HG03159 (cell line): ENCODE measurements around the gene ZNG1F.
A peak's percentile ranks its signal among the peaks of the same experiment; 100 is the strongest.
"Not testable (repeated sequence)": the region's sequence is repeated elsewhere in the genome, so short reads cannot be mapped to it uniquely, and the experiment has no call there.

Experiments used
- ATAC-seq: cut with Tn5 transposase; IDR thresholded peaks from one replicate; pipeline ENCODE4 v1.9.1; 2021; ENCODE audit warnings: mild to moderate bottlenecking, moderate library complexity; ENCODE audit not compliant: unreplicated experiment

The ZNG1F gene

GRCh38 chr9:41189217-41189616 is at the start of gene ZNG1F:
Gene ZNG1F (minus strand): TSS chr9:41189317. CDS start chr9:41189258, 59 bp downstream.
- not testable (repeated sequence) for ATAC-seq

GRCh38 chr9:41237110-41237749 is 48.1 kb upstream of the ZNG1F start:
- not testable (repeated sequence) for ATAC-seq

- not testable (repeated sequence) for ATAC-seq
Measured at GRCh38 chr9:41236486-41237109, 47.5 kb upstream of the ZNG1F start.

- ATAC-seq = peak; percentile 100
Measured at GRCh38 chr9:41234811-41235805, 46.0 kb upstream of the ZNG1F start.

- ATAC-seq = peak; percentile 9
Measured at GRCh38 chr9:41234221-41234620, 45.1 kb upstream of the ZNG1F start.

GRCh38 chr9:41232326-41232725 is 43.2 kb upstream of the ZNG1F start:
- not testable (repeated sequence) for ATAC-seq

GRCh38 chr9:41230418-41230817 is 41.3 kb upstream of the ZNG1F start:
- ATAC-seq = not testable (repeated sequence)

- ATAC-seq = no peak
Measured at GRCh38 chr9:41229408-41230401, 40.6 kb upstream of the ZNG1F start.

- not testable (repeated sequence) for ATAC-seq
Measured at GRCh38 chr9:41219831-41220230, 30.7 kb upstream of the ZNG1F start.

GRCh38 chr9:41188439-41188838 is 678 bp downstream of the ZNG1F start:
- not testable (repeated sequence) for ATAC-seq

- not testable (repeated sequence) for ATAC-seq
Measured at GRCh38 chr9:41174994-41175393, 14.1 kb downstream of the ZNG1F start.

GRCh38 chr9:41150116-41150515 is 39.0 kb downstream of the ZNG1F start:
- ATAC-seq = not testable (repeated sequence)

- ATAC-seq = not testable (repeated sequence)
Measured at GRCh38 chr9:41141878-41142277, 47.2 kb downstream of the ZNG1F start.

GRCh38 chr9:41128581-41128980 is 60.5 kb downstream of the ZNG1F start, which contains the start of gene FOXD4L6:
Gene FOXD4L6 (minus strand): TSS chr9:41128681. CDS start chr9:41128383, 298 bp downstream.
- not testable (repeated sequence) for ATAC-seq

GRCh38 chr9:41126746-41127446 is 62.2 kb downstream of the ZNG1F start:
- ATAC-seq = not testable (repeated sequence)

- ATAC-seq = not testable (repeated sequence)
Measured at GRCh38 chr9:41125936-41126335, 63.2 kb downstream of the ZNG1F start.

GRCh38 chr9:41125109-41125658 is 63.9 kb downstream of the ZNG1F start:
- ATAC-seq = not testable (repeated sequence)

GRCh38 chr9:41124250-41125108 is 64.6 kb downstream of the ZNG1F start:
- ATAC-seq = not testable (repeated sequence)
